ENCODE data around the gene BORCS6.

Gene BORCS6

GRCh38 chr17:8140065-8141029 is 49.6 kb downstream of the BORCS6 start:
- DNase-seq: no peak

- no peak for DNase-seq
These were observed 51.2 kb downstream of the BORCS6 start for GRCh38 chr17:8138672-8139371.

- DNase-seq: no peak
These were observed 51.7 kb downstream of the BORCS6 start for GRCh38 chr17:8138374-8138671.

Measured in 8988T (cell line).